ENCODE measurements around the gene RNF40. TPM values are rescaled to one million over a fixed set of nuclear protein-coding genes. Genes with fewer than 3 reads are reported as not detected.

The RNF40 gene
- total RNA-seq, 2 experiments from 2014 or later, result 125 to 129 TPM

GRCh38 chr16:30775392-30776188 is 13.5 kb downstream of the RNF40 start:
- CTCF ChIA-PET, result interaction anchor here (1.0 kb wide), 1 partner anchor 21 kb away, joined by 3 read pairs; no protein-coding TSS in a partner anchor
- POLR2A ChIA-PET, result interaction anchor here (1.1 kb wide), 1 partner anchor 30 kb away, joined by 3 read pairs; no protein-coding TSS in a partner anchor

- POLR2A ChIA-PET, result interaction anchor here (1.2 kb wide), 1 partner anchor 28 kb away, joined by 3 read pairs; no protein-coding TSS in a partner anchor
Observed at GRCh38 chr16:30777591-30778297, 15.6 kb downstream of the RNF40 start.

DNA sequence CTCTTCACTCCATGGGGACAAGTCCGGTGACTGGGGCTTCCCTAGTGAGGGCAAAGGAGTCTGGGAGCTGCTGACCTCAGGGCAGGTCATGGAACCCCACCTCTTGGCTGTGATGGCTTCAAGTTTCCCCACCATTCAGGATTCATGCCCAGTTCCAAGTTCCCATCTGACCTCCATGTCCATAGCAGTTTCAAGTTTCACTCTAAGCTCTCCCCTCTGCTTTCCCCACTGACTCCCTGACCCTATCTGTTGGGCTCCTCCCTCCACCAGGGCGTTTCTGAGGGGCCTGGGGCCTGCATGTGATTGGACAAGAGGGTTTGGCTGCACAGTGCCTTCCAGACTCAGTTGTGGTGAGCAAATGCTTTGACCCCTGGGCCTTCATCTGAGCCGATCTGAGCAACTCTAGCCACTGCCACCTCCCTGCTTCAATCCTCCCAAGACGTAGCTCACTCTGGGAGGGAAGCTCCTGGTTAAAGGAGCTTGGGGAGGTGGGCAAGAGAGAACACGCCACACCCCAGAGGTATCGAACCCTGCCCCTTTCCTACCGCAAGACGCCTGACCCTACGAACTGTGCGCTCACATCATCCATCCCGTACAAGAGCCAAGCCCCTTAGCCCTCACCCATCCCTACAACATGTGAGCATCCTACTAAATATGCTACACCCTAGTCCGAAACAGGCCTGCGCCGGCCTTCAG is 16.6 kb downstream of the RNF40 start:
- ChIA-PET CTCF (interaction anchor here (0.7 kb wide), 1 partner anchor 36 kb away, joined by 3 read pairs; no protein-coding TSS in a partner anchor), POLR2A (interaction anchor here (0.6 to 0.7 kb wide), 2 partner anchors 31 to 138 kb away, joined by 4 to 6 read pairs; partner anchors contain the start of gene PHKG2)

More at GRCh38 chr16:30777591-30778297, 15.6 kb downstream of the RNF40 start:
- CTCF ChIA-PET, result interaction anchor here (0.7 to 1.3 kb wide), 2 partner anchors 37 to 67 kb away, joined by 3 read pairs; no protein-coding TSS in a partner anchor

- CTCF ChIA-PET, result no interaction called here
- POLR2A ChIA-PET, result interaction anchor here (0.6 kb wide), 1 partner anchor 137 kb away, joined by 6 read pairs; no protein-coding TSS in a partner anchor
Observed at GRCh38 chr16:30779596-30779995, 17.5 kb downstream of the RNF40 start.

DNA sequence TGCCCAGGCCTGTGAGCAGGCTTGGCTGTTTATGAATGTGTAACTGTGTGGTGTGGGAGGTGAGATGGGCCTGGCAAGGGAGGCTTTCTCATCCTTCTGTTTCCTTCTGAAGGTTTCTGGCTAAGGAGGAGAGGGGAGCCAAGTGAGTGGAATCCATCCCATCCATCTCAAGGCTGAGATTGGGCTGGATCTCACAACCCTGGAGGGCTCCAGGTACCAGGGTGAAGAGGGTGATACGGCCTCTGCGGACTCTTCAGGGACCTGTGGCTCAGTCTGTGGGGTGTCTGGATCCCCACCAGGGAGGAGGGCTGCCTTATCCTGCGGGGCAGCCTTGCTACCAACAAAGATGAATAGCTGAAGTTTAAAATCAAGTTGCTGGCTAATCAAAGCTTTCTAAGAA is 17.9 kb downstream of the RNF40 start:
- POLR2A ChIA-PET, result no interaction called here
- CTCF ChIA-PET, result no interaction called here

DNA sequence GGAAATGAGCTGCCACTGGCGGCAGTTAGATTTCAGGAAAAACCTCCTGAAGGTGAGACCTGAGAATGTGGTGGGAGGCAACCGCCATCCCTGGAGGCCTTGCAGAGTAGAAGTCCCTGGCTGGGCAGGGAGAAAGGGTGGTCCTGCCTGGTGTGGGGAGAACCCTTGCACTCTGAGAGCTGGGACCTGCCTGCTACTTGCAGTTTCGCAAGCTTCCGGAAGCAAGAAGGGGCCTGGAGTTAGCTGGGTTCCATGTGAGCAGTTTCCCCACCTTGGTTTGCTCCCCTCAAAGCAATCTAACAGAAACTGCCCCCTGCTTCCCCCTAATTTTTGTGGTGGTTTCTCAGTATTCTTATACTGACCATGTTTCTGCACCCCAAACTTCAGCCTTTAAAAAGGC is 18.4 kb downstream of the RNF40 start:
- POLR2A ChIA-PET, result no interaction called here
- CTCF ChIA-PET, result no interaction called here

- POLR2A ChIA-PET, result interaction anchor here (0.5 kb wide), 1 partner anchor 92 kb away, joined by 5 read pairs; no protein-coding TSS in a partner anchor
- CTCF ChIA-PET, result interaction anchor here (1.1 kb wide), 1 partner anchor 10 kb away, joined by 3 read pairs; no protein-coding TSS in a partner anchor
Observed at GRCh38 chr16:30782486-30783279, 20.6 kb downstream of the RNF40 start.

DNA sequence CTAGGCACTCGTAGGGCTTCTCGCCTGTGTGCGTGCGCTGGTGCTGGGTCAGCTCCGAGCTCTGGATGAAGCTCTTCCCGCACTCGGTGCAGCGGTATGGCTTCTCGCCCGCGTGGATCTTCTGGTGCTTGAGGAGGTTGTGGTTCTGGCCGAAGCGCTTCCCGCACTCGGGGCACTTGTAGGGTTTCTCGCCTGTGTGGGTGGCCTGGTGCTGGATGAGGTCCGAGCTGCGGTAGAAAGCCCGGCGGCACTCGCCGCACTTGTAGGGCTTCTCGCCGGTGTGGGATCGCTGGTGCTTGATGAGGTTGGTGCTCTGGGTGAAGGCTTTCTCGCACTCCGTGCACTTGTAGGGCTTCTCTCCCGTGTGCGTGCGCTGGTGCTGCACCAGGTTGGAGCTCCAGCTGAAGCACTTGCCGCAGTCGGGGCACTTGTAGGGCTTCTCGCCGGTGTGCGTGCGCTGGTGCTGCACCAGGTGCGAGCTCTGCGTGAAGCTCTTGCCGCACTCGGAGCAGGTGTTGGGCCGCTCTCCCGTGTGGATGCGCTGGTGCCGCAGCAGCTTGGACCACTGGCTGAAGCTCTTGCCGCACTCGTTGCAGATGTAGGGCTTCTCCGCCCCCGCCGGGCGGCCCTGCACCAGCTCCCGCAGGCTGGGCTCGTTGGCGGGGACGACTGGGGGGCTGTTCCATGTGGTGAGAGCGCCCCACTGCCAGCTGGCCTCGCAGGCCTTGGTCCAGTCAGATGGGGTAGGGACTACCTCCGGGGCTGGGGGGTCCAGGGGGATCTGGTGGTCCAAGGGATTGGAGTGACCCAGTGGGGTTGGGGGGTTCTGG is 21.4 kb downstream of the RNF40 start:
- POLR2A ChIA-PET, result no interaction called here
- CTCF ChIA-PET, result interaction anchor here (1.1 kb wide), 1 partner anchor 9 kb away, joined by 3 read pairs; no protein-coding TSS in a partner anchor

DNA sequence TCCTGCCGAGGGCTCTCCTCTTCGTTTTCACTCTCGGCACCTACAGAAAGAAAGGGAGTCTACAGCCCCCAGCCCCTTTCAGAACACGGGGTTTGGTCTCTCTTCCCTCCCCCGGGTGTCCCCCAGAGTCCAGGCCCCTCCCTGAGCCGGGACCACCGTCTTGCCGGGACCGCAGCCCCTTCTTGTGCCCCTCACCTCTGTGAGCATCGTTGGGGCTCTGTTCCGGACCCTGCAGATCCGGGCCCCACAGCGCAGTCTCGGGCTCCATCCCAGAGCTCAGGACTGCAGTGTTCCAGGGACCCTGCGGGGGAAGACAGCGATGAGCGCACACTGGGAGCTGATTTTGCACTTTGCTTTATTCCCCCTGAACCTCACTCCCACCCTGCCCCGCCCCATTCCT is 22.1 kb downstream of the RNF40 start:
- ChIA-PET POLR2A (no interaction called here), CTCF (no interaction called here)

DNA sequence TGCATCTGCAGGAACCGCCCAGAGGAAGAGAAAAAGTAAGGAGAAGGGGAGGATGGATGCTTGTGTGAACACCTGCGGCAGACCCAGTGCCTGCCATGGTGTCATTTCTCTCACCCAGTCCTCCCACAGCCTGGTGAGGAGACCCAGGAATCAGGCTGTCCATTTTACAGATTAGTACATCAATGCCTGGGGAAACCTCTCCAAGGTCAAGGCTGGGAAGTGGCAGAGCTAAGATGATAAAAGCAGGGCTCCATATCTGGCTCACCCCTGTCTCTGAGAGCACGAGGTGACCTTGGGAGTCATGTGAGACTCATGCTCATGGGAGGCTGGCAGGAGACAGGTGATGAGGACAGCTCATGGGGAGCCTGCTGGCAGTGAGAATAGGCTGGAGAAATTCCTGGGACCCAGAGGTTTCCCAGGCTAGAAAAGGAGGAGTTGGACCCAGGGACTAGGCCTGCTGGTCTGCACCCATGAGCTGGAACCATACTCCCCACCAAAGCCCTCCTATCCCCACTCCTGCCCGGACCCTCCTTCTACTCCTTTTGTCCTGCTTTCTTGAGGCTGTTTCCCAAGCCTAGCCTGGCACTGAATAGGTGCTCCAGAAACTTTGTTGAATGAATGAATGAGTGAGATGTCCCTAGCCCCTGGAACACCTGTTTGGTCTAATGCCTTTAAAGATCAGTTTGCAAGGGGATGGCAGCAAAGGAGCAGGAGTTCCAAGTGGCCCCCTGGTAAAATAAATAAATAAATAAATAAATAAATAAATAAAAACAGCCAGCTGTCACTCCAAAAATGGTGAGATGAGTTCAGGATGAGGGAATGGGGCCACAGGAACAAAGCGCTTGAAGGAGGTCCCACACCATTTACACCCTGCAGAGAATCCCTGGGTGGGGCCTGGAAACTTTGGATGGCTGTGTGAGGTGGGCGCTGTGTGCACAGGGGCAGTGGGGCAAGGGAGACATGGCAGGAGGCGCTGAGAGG is 23.3 kb downstream of the RNF40 start:
- ChIA-PET CTCF (interaction anchor here (1.3 to 2.0 kb wide), 2 partner anchors 20 to 29 kb away, joined by 4 to 5 read pairs; no protein-coding TSS in a partner anchor), POLR2A (no interaction called here)

DNA sequence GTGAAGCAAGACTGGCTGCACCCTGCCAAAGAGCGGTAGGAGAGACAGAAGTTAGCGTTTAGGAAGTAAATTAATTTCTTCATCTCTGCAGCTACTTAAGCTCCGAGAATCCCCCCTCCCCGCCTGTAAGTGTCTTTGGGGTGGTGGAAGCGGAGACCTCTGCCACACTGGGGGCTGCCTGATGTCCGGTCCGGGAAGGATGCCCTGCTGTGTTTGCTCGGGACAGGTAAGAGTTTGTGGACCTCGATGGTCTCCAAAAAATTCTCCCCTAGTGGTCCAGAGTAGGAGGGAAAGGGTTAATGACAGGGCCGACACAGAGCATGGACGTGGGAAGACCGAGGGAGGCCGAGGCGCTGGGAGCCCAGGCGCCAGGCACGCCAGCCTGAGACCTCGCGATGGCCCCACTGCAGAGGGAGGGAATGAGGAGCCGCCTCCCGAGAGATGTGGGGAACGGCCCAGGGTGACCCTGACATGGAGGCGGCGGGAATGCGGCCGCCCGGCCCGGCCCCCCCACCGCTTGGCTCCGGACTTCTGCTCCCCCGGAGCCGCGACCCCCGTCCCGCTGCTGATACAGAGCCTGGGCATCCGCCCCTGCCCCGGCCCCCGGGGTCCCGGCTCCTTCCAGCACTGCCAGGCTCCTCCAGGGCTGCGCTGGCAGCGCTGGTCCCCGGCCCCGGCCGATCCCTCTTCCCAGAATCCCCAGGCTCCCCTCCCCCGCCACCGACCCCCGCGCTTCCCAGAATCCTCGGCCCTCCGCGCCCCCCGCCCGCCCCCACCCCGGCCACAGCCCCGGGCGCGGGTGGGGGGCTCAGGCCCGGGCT is 24.2 kb downstream of the RNF40 start:
- POLR2A ChIA-PET, result no interaction called here

DNA sequence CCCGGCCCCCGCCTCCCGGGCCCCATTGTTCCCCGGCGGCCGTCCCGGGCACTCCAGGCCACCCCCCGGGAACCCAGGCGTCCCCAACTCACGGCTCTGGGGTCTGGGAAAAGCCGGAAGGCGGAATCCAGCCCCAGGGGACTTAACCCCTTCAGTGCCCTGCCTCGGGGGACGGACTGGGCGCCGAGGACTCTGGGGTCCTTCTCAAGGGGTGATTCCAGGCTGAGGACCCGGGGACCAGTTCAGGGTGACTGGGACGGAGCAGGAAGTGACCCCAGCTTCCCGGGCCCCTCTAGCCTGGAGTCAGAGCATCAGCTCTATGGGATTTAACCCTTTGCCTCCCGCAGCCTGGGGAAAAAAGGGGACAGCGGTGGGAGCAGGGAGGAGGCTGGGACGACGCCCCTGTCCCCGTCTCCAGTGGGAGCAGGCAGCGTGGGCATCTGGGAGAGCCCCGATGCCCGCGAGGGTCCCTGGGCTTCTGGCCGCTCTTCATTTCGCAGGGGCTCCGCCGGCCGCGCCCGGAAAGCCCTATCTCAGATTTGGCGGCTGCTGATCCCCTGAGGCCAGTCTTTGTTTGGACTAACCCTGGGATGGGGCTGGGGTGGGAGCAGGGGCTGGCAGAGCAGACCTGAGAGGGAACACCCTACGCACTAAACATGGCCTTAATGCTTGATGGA is 25.0 kb downstream of the RNF40 start, which contains the start of gene ZNF629:
Gene ZNF629, minus strand, starts transcription at position 270 of the 677 bp plus-strand sequence. CDS start 2,723 bp downstream, outside the sequence.
- POLR2A ChIA-PET, result no interaction called here
- CTCF ChIA-PET, result no interaction called here

More for the DNA sequence above, 24.2 kb downstream of the RNF40 start:
- CTCF ChIA-PET, result interaction anchor here (2.0 kb wide), 1 partner anchor 28 kb away, joined by 5 read pairs; no protein-coding TSS in a partner anchor

- ChIA-PET CTCF (no interaction called here), POLR2A (no interaction called here)
Observed at GRCh38 chr16:30787613-30788378, 25.7 kb downstream of the RNF40 start.

- ChIA-PET CTCF (no interaction called here), POLR2A (no interaction called here)
Observed at GRCh38 chr16:30793508-30794069, 31.5 kb downstream of the RNF40 start.
